SU-DHL-6 (cell line): ENCODE data around the gene KIF1C.

Experiments
- CTCF ChIP-seq: fragments of 200-600 bp; sonication (generic); IDR thresholded peaks from one replicate; pipeline ENCODE4 v1.5.1; 2017; ENCODE audit warnings: antibody characterized with exemption, mild to moderate bottlenecking, low read length, moderate library complexity; ENCODE audit not compliant: insufficient read depth, poor library complexity, severe bottlenecking
- EZH2phosphoT487 ChIP-seq: fragments of 200-600 bp; sonication (generic), shearing (Covaris generic); conservative IDR thresholded peaks from 2 replicates; pipeline ENCODE4 v1.6.1; 2018; ENCODE audit warnings: mild to moderate bottlenecking, antibody characterized with exemption, low read length, moderate library complexity, mixed read lengths

- TF ChIP-seq EZH2phosphoT487 (no peak), CTCF (no peak)
Measured at GRCh38 chr17:4951486-4951885, 46.3 kb upstream of the KIF1C start.
